HL-60 (cell line): ENCODE measurements around the gene CAMSAP1.
A peak's percentile ranks its signal among the peaks of the same experiment; 100 is the strongest.

Experiments
- DNase-seq, 2 experiments: peaks; one replicate each; pipeline ENCODE4 v3.0.0-alpha.2; 2010 to 2020; ENCODE audit warnings: low read depth in 1 of 2, low spot score in 1 of 2
- H3K27ac ChIP-seq: fragments of 250-450 bp; sonication (Bioruptor Pico); replicated peaks from 2 replicates; pipeline ENCODE4 v1.5.1; 2020; ENCODE audit warnings: mild to moderate bottlenecking, moderate library complexity
- H3K27me3 ChIP-seq: fragments of 250-450 bp; sonication (Bioruptor Pico); 2 replicates; pipeline ENCODE4 v1.5.1; 2021; ENCODE audit warnings: mild to moderate bottlenecking, moderate library complexity; ENCODE audit not compliant: insufficient read depth, poor library complexity, severe bottlenecking
- H3K4me3 ChIP-seq: replicated peaks from 2 replicates; pipeline ENCODE4 v1.5.1; 2011; ENCODE audit warnings: mild to moderate bottlenecking, control low read depth, low read length; ENCODE audit not compliant: insufficient read depth
- GABPA ChIP-seq: IDR thresholded peaks from 2 replicates; pipeline ENCODE4 v1.6.1; 2012; ENCODE audit warnings: low read depth
- POLR2AphosphoS5 ChIP-seq: IDR thresholded peaks from 2 replicates; pipeline ENCODE4 v1.6.1; 2012; ENCODE audit warnings: low read depth
- SPI1 ChIP-seq: IDR thresholded peaks from 2 replicates; pipeline ENCODE4 v1.6.1; 2012; ENCODE audit warnings: low read depth, mild to moderate bottlenecking, borderline replicate concordance
- TF ChIP-seq, protein P1 (sequence below): IDR thresholded peaks from one replicate; pipeline ENCODE4 v1.5.1; 2011; ENCODE audit warnings: low read length, control low read depth, inconsistent platforms; ENCODE audit not compliant: insufficient read depth
- TF ChIP-seq, protein P2 (sequence below): IDR thresholded peaks from 2 replicates; pipeline ENCODE4 v1.6.1; 2012; ENCODE audit warnings: low read depth; ENCODE audit not compliant: insufficient replicate concordance

The CAMSAP1 gene

DNA sequence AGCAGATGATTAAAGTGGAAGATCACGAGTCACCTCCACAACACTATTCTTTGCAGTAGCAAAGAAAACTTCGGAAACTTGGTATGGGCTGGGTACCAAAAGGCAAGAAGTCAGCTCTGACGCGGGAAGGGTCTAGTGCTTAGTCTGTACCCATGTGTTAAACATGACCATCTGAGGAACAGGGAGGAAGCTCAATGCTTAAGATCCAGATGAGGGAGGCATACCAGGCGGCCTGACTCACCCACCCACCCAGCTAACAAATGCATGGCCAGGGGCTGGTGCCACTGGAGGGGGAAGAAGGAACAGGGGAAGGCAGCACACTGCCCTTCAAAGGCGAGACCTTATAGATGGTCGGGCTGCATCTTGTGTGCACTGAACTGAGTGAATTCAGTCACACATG is 41.8 kb downstream of the CAMSAP1 start:
- DNase-seq: no peak
- Histone ChIP-seq H3K4me3 (no peak overlapping the region), H3K27ac (no peak overlapping the region), H3K27me3 (no peaks in the 10 kb centered on the region)
- TF ChIP-seq, protein P1, sequence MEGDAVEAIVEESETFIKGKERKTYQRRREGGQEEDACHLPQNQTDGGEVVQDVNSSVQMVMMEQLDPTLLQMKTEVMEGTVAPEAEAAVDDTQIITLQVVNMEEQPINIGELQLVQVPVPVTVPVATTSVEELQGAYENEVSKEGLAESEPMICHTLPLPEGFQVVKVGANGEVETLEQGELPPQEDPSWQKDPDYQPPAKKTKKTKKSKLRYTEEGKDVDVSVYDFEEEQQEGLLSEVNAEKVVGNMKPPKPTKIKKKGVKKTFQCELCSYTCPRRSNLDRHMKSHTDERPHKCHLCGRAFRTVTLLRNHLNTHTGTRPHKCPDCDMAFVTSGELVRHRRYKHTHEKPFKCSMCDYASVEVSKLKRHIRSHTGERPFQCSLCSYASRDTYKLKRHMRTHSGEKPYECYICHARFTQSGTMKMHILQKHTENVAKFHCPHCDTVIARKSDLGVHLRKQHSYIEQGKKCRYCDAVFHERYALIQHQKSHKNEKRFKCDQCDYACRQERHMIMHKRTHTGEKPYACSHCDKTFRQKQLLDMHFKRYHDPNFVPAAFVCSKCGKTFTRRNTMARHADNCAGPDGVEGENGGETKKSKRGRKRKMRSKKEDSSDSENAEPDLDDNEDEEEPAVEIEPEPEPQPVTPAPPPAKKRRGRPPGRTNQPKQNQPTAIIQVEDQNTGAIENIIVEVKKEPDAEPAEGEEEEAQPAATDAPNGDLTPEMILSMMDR: no peak
- TF ChIP-seq POLR2AphosphoS5 (no peak), GABPA (no peak), SPI1 (no peak)
- TF ChIP-seq, protein P2, sequence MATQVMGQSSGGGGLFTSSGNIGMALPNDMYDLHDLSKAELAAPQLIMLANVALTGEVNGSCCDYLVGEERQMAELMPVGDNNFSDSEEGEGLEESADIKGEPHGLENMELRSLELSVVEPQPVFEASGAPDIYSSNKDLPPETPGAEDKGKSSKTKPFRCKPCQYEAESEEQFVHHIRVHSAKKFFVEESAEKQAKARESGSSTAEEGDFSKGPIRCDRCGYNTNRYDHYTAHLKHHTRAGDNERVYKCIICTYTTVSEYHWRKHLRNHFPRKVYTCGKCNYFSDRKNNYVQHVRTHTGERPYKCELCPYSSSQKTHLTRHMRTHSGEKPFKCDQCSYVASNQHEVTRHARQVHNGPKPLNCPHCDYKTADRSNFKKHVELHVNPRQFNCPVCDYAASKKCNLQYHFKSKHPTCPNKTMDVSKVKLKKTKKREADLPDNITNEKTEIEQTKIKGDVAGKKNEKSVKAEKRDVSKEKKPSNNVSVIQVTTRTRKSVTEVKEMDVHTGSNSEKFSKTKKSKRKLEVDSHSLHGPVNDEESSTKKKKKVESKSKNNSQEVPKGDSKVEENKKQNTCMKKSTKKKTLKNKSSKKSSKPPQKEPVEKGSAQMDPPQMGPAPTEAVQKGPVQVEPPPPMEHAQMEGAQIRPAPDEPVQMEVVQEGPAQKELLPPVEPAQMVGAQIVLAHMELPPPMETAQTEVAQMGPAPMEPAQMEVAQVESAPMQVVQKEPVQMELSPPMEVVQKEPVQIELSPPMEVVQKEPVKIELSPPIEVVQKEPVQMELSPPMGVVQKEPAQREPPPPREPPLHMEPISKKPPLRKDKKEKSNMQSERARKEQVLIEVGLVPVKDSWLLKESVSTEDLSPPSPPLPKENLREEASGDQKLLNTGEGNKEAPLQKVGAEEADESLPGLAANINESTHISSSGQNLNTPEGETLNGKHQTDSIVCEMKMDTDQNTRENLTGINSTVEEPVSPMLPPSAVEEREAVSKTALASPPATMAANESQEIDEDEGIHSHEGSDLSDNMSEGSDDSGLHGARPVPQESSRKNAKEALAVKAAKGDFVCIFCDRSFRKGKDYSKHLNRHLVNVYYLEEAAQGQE: no peak

GRCh38 chr9:135864447-135865049 is 42.8 kb downstream of the CAMSAP1 start:
- no peaks in the 10 kb centered on the region for H3K27me3 ChIP-seq
- DNase-seq: peak in 1 of 2 experiments; percentile 50
- TF ChIP-seq, protein P1: peak; percentile 90
- no peak for TF ChIP-seq SPI1
- H3K27ac ChIP-seq: no peak overlapping the region
- no peak overlapping the region for H3K4me3 ChIP-seq

GRCh38 chr9:135862809-135863208 is 44.5 kb downstream of the CAMSAP1 start:
- Histone ChIP-seq H3K4me3 (no peak overlapping the region), H3K27me3 (no peaks in the 10 kb centered on the region), H3K27ac (no peak overlapping the region)
- no peak for DNase-seq
- no peak for TF ChIP-seq GABPA
- TF ChIP-seq, protein P1: no peak
- TF ChIP-seq, protein P2: no peak
- no peak for TF ChIP-seq SPI1
- no peak for TF ChIP-seq POLR2AphosphoS5

GRCh38 chr9:135858491-135859185 is 48.7 kb downstream of the CAMSAP1 start:
- no peak for DNase-seq
- no peak overlapping the region for H3K4me3 ChIP-seq
- TF ChIP-seq, protein P1: no peak
- no peak for TF ChIP-seq SPI1
- TF ChIP-seq, protein P2: no peak
- TF ChIP-seq POLR2AphosphoS5: no peak
- no peak for TF ChIP-seq GABPA
- H3K27me3 ChIP-seq: no peaks in the 10 kb centered on the region
- H3K27ac ChIP-seq: no peak overlapping the region
